GM18511 (cell line): ENCODE results near the gene SYTL2.

ENCODE experiments used
- ATAC-seq: cut with Tn5 transposase; IDR thresholded peaks from one replicate; pipeline ENCODE4 v1.9.1; 2021; ENCODE audit warnings: mild to moderate bottlenecking, moderate library complexity; ENCODE audit not compliant: unreplicated experiment

Gene SYTL2

GRCh38 chr11:85828640-85828978, 17.7 kb upstream of the SYTL2 start:
- ATAC-seq = no peak

- peak; percentile 44 for ATAC-seq
These were observed 17.1 kb upstream of the SYTL2 start for GRCh38 chr11:85827748-85828639.

- ATAC-seq = peak; percentile 70
These were observed 15.3 kb upstream of the SYTL2 start for GRCh38 chr11:85826116-85826855.

GRCh38 chr11:85825616-85826015, 14.7 kb upstream of the SYTL2 start:
- no peak for ATAC-seq

- ATAC-seq = no peak
These were observed 12.9 kb upstream of the SYTL2 start for GRCh38 chr11:85823816-85824215.

- ATAC-seq = no peak
These were observed 11.9 kb upstream of the SYTL2 start for GRCh38 chr11:85822814-85823213.

- ATAC-seq = no peak
These were observed 10.7 kb upstream of the SYTL2 start for GRCh38 chr11:85821636-85822035.

- no peak for ATAC-seq
These were observed 8.5 kb upstream of the SYTL2 start for GRCh38 chr11:85819441-85819840.

- no peak for ATAC-seq
These were observed 4.4 kb upstream of the SYTL2 start for GRCh38 chr11:85815186-85815931.

- ATAC-seq = no peak
These were observed 2.8 kb upstream of the SYTL2 start for GRCh38 chr11:85813721-85814120.

- ATAC-seq = no peak
These were observed 683 bp upstream of the SYTL2 start for GRCh38 chr11:85811624-85812023.

- no peak for ATAC-seq
These were observed 445 bp downstream of the SYTL2 start for GRCh38 chr11:85810521-85810870.

GRCh38 chr11:85809863-85810262, 1.1 kb downstream of the SYTL2 start:
- no peak for ATAC-seq

GRCh38 chr11:85809191-85809590, 1.8 kb downstream of the SYTL2 start:
- peak; percentile 62 for ATAC-seq

- no peak for ATAC-seq
These were observed 4.1 kb downstream of the SYTL2 start for GRCh38 chr11:85806876-85807275.

- ATAC-seq = no peak
These were observed 4.9 kb downstream of the SYTL2 start for GRCh38 chr11:85806016-85806415.

GRCh38 chr11:85805387-85805786, 5.6 kb downstream of the SYTL2 start:
- no peak for ATAC-seq

GRCh38 chr11:85803920-85804319, 7.0 kb downstream of the SYTL2 start:
- ATAC-seq = no peak

- ATAC-seq = no peak
These were observed 7.6 kb downstream of the SYTL2 start for GRCh38 chr11:85803303-85803702.

- no peak for ATAC-seq
These were observed 9.4 kb downstream of the SYTL2 start for GRCh38 chr11:85801527-85801926.

- no peak for ATAC-seq
These were observed 10.2 kb downstream of the SYTL2 start for GRCh38 chr11:85800595-85801342.
